SHP77 treated with DMSO at 0.1 percent for 48 hours (cell line): ENCODE results near the gene PCBD1.
"Not testable (repeated sequence)": the region's sequence is repeated elsewhere in the genome, so short reads cannot be mapped to it uniquely, and the experiment has no call there.

Source experiments
- DNase-seq: peaks from one replicate; lab custom pipeline; 2025; lab: John Stamatoyannopoulos, UW

Gene PCBD1

GRCh38 chr10:70887804-70888800, at the start of gene PCBD1:
Gene PCBD1, minus strand, starts transcription at chr10:70888565. Its CDS starts 32 bp downstream, at chr10:70888533.
- DNase-seq: peak; percentile 7

- DNase-seq: no peak
Observed at GRCh38 chr10:70937661-70938060, 49.3 kb upstream of the PCBD1 start.

GRCh38 chr10:70936111-70936510, 47.7 kb upstream of the PCBD1 start:
- no peak for DNase-seq

DNA sequence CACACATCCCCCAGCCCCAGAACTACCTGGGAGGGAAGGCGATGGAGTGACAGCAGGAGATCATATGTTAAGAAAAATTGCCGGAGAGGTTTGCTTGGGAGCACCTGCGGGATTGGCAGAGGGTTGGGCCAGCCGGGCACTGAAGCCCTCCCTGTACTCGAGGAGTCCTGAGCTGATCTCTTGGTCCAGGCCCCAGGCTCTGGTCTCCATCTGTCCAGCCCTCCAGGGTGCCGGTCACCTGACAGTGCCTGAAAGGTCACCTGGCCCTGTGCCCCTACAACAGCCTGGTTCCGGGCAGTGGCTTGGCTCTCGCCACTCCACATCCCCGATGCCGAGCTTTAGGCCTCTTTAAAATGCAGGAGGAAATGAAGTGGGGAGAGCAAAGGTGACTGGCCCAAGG, 47.3 kb upstream of the PCBD1 start:
- no peak for DNase-seq

GRCh38 chr10:70935125-70935625, 46.8 kb upstream of the PCBD1 start:
- no peak for DNase-seq

- no peak for DNase-seq
Observed at GRCh38 chr10:70934701-70935100, 46.3 kb upstream of the PCBD1 start.

- DNase-seq: no peak
Observed at GRCh38 chr10:70932392-70933196, 44.2 kb upstream of the PCBD1 start.

DNA sequence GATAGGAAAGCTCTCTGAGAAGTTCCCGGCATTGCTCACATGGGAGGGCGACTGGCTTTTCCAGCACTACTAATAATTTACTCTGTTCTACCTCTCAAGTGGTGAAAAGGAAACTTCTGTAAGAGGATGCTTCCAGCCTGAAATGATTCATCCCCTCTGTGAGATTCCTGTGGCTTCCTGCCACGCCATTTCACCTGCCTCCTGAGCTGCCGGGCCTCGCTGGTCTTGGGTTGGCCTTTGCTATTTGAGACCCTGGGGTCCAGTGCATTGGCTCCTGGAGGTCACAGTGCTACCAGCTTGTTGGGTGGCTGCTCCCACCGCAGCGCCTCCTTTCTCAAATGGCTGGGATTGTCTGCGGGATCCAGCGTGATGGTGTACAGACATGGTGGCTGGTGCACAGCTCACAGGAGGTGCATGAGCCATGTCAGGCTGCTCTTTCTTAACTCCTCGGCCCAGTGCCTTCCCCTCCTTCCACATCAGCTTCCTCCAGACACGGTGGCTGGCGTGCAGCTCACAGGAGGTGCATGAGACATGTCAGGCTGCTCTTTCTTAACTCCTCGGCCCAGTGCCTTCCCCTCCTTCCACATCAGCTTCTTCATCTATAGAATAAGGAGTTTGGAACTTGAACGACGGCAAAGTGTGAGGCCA, 42.9 kb upstream of the PCBD1 start:
- no peak for DNase-seq

DNA sequence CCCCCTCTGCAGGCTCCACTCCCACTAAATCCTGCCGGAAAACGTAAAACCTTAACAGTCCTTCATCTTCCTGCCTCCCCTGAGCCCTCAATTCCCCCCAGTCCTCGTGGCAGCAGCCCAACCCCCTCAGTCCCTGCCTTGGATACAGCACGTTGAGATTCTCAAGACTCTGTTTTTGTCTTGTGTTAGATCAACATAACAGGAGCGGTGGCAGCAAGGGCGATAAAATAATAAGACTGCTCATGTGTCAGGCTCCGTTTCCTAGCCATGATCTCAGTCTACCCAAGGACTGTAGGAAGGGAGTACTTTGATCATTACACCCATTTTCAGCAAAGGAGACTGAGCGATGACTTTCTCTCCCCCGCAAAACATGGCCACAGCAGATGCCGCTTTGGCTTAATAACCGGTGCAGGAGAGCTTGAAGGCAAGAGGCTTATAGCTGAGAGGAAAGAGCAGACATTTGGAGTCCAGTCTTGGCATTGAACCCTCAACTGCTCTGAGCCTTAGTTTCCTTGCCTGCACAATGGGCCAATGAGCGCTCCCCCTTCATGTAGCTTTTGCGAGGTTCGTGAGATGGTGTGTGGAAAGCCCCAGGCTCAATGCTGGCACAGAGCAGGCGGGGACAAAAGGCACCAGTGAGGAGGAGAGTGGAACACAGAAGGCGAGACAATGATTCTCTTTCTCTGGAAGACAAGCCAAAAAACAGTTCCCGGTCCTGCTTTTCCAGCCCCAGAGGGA, 42.1 kb upstream of the PCBD1 start:
- DNase-seq: no peak

DNA sequence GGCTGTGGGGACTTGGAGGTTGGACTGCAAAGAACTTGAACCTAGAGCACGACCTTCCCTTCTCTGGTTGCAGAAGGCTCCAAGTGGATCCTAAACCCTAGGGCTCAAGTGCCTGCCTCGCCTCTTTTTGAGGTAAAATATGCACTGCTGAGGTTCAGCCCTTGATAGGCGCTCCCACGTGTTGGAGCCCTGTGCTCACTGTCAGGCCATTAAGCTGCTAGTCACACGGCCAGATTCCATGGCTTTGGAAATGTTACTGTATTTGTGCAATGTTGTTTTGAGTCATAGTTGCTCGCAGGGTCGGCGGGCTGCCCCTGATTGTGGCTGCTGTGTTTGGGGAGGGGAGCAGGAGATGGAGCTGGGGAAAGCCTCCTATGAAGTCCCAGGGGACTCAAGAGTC, 39.8 kb upstream of the PCBD1 start:
- DNase-seq: no peak

DNA sequence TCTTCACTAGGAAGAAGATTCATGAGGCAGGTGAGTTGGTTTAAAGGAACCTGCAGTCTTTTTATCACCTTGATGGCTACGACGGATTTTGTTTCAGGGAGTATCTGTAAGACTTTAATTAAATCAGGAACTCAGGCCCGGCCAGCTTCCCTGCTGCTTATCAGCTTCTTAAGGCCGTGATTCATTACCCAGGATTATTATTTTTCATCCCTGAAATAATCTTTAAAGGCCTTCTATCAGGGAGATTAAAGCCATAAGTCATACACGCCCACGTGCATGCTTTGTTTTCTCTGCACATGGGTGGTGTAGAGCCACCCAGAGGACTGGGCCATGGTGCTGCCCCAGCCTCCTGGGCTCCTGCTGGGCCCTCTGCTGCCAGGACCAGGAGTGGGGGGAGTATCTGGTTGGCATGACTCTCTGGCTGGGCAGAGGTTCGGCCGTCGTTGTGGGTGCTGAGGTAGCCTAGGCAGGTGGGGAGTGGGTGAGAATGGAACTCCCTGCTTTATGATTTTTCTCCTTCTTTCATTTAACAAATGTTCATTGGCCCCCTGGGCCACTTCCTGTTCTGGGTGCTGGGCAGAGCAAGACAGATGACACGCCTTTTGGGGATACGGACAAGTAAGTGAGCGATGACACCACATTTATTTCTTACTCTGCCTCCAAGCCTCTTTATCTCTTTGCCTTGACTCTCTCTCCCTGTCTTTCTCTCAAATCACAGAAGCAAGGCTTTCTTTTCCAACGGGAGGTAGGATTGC, 39.0 kb upstream of the PCBD1 start:
- DNase-seq: no peak

DNA sequence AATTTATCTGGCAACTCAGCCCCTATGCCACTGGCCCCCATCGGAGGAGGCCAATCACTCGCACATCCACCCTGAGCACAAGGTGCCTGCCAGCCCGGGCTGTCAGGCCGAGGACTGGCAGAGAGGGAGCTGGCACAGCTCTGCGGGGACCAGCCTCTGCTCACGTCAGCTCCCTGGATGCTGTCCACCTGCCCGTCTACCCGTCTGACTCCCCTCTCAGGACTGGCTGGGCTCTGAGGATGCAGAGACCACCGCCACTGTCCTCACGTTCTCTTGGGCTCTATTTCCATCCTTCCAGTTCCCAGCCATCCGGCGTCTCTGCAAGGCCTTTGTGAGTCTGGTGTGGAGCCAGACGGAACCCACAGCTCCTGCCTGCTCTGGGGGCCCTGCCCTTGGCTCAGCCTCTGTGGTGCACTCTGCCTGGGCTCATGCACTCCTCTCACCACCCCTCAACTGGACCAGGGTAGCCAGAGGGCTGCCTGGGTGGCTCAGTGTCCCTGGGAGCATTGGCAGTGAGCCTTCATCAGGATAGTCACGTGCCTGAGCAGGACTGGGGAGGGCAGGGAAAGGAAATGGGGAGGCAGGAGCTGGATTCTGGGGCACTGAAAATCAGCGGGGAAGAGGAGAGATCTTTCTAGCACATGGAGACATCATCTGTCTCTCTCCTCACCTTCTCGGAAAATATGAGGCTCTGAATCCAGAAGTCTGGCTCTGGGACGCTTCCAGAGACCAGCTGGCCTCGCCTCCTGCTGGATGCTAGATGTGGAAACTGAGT, 38.0 kb upstream of the PCBD1 start:
- DNase-seq: no peak

DNA sequence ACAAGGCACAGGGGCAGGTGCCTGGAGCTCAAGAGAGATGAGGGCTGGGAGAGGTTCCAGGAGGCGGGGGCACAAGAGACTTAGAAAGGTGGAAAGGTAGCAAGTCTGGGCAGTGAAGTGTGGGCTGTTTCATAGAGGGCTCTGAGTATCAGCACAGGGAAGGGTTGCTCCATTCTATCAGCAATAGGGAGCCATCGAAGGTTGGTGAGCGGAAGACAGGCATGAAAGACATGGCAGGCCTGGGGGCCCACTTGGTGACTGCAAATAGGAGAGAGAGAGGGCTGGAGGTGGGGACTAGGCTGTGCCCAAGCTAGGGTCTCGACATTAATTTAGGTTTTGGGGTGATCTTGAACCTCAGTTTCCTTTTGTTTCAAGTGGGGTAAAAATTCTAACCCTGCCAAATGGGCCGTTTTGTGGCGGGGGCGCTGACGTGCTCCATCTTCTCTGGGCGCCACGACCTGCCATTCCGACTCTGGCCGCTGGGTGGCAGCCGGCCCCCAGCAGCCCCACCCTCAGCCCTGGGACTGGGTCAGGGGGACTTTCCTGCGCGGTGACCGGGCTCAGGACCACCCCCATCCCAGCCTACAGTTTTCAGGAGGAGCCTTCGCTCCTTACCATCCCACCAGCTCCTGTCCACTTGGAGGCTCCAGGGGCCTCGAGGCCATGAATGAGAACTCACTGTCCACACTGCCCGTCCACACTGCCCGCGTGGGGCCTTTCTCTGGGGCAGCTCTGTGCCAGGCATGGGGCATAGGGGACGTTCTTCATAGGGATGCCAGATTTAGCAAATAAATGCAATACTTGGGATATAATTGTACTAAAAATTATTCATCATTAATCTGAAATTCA, 37.2 kb upstream of the PCBD1 start:
- no peak for DNase-seq

- no peak for DNase-seq
Observed at GRCh38 chr10:70923696-70924095, 35.3 kb upstream of the PCBD1 start.

GRCh38 chr10:70921285-70921684, 32.9 kb upstream of the PCBD1 start:
- DNase-seq: no peak

GRCh38 chr10:70920519-70920918, 32.2 kb upstream of the PCBD1 start:
- no peak for DNase-seq

DNA sequence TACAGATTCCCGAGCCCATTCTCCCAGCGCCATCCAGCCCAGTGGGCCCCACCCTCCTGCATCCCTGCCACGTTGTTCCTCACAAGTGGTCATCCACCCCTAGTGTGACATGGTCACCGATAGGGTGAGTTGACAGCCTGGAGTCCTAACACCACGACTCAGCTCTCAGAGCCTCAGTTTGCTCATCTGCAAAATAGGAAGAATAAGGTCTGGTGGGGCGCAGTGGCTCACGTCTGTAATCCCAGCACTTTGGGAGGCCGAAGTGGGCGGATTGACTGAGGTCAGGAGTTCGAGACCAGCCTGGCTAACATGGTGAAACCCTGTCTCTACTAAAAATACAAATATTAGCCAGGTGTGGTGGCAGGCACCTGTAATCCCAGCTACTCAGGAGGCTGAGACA, 31.5 kb upstream of the PCBD1 start:
- DNase-seq: not testable (repeated sequence)

DNA sequence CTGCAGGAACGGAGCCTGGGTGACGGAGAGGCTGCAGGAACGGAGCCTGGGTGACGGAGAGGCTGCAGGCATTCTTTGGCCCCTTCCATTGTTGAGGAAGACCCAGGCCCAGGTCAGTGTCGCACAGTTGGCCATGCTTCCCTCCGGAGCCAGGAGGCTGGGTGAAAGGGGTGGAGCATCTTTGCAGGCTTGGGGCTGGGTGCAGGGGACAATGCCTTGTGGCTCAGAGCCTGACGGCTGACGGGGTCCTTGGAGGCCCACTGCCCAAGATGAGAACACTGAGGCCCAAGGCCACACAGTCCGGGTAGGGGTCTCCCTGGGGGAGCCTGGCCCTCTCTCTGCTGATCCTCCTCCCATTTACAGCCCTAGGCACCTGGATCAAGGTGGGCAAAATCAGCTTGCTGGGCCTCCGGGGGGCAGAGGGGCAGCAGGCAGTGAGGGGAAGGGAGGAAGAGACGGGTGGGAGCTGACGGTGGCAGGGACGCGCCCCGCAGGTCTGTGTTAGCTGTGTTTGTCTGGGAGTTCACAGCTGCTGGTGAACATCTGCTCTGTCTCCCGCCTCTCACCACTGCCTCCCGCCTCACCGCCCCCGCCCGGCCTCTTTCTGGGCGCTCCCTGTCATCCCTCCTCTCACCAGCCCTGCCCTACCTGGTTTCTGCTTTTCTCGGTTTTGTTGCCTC, 30.6 kb upstream of the PCBD1 start:
- DNase-seq: no peak
